Measurements from ENCODE around the gene CCDC43.

- TF ChIP-seq CTCF (IDR thresholded peaks at IDR 0.05) (no peak), POLR2AphosphoS5 (IDR thresholded peaks at IDR 0.05; ENCODE audit: insufficient read depth in 1 of 2, low read depth in 1 of 2) (no peak), POLR2A (IDR thresholded peaks at IDR 0.05) (no peak)
Measured at GRCh38 chr17:44677136-44677535, 12.4 kb downstream of the CCDC43 start.
